Breast epithelium (tissue), 3 donors: ENCODE measurements around the gene APOBEC3A.

Experiments
- POLR2A ChIP-seq: fragments of 450-650 bp; IDR thresholded peaks from one replicate; pipeline ENCODE4 v1.6.1; 2016; ENCODE audit warnings: antibody characterized with exemption, mild to moderate bottlenecking, moderate library complexity
- TF ChIP-seq, protein P1 (sequence below), 3 donors: fragments of 450-650 bp; IDR thresholded peaks; one replicate each; pipeline ENCODE4 v1.5.1; 2016 to 2017; ENCODE audit warnings: antibody characterized with exemption in 3 of 3, mild to moderate bottlenecking in 3 of 3, moderate library complexity in 3 of 3

DNA sequence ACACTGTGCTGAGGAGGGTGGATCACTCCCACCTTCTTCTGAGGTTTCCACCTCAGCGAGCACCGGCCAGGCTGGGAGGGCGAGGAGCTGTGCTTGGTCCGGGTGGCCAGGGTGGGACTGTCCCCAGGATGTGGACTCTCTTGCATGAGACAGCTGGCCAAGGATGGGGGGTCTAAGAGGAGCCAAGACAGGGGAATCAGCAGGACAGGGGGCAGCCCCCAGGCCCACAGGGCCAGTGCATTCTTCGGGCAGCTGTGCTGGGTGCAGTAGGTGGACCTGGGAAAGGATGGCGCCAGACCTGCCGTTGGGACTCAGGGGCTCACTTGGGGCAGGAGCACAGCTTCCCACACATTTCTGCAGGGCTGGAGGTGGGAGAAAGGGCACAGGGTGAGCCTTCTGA is 9.5 kb downstream of the APOBEC3A start:
- TF ChIP-seq, protein P1, sequence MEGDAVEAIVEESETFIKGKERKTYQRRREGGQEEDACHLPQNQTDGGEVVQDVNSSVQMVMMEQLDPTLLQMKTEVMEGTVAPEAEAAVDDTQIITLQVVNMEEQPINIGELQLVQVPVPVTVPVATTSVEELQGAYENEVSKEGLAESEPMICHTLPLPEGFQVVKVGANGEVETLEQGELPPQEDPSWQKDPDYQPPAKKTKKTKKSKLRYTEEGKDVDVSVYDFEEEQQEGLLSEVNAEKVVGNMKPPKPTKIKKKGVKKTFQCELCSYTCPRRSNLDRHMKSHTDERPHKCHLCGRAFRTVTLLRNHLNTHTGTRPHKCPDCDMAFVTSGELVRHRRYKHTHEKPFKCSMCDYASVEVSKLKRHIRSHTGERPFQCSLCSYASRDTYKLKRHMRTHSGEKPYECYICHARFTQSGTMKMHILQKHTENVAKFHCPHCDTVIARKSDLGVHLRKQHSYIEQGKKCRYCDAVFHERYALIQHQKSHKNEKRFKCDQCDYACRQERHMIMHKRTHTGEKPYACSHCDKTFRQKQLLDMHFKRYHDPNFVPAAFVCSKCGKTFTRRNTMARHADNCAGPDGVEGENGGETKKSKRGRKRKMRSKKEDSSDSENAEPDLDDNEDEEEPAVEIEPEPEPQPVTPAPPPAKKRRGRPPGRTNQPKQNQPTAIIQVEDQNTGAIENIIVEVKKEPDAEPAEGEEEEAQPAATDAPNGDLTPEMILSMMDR (IDR thresholded peaks at IDR 0.05): no peak
- no peak for TF ChIP-seq POLR2A
